ENCODE data around the gene TCF12. TPM values are rescaled to one million over a fixed set of nuclear protein-coding genes. Genes with fewer than 3 reads are reported as not detected.

Gene TCF12
- polyA plus RNA-seq, 1 donor = 96.8 TPM

DNA sequence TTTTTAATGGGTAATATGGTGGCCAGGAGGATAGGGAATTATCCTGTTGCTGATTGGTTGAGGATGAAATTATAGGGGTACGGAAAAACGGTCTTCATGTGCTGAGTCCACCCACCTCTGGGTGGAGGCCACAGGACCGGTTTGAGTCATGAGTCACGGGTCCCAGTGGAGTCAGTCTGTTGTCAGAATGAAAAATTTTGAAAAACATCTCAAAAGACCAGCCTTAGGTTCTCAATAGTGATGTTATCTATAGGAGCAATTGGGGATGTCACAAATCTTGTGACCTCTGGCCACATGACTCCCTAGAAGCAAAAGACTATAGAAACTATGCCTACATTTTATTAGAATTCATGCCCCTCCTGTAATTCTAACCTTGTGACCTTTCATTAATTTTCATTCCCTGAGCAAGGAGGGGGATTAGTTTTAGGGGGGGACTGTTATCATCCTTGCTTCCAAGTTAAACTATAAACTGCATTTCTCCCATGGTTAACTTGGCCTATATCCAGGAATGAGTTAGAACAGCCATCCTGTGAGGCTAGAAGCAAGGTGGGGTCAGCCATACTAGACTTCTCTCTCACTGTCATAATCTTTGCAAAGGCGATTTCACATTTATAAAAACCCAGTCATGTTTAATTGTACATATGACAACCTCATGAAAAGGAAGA is 101.2 kb downstream of the TCF12 start:
- DNase-seq = no peak

DNA sequence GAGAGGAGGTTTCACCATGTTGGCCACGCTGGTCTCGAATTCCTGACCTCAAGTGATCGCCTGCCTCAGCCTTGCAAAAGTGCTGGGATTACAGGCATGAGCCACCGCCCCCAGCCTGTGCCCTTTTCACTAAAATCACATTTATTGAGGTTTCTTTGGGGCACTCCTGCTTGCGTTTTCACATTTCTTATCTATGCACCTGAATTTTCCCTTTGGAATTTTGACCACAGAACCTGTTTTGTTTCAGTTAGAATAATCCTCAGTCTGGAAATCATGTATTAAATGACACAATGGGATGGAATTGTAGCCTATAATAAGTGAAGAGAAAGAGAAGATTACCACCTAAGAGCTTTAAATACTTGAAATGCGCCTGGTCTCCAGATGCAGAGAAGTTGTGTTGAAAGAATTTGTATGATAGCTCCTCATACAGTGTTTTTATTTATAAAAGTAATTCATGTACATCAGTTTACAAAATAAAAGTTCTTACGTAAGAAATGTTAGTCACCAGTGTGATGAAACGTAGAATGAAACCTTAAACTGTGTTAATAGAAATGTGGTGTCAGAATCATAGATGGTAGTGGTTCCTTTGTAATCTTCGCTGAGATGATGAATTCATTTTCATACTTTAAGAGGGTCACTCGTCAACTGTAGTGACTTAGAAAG is 107.0 kb downstream of the TCF12 start:
- no peak for DNase-seq

DNA sequence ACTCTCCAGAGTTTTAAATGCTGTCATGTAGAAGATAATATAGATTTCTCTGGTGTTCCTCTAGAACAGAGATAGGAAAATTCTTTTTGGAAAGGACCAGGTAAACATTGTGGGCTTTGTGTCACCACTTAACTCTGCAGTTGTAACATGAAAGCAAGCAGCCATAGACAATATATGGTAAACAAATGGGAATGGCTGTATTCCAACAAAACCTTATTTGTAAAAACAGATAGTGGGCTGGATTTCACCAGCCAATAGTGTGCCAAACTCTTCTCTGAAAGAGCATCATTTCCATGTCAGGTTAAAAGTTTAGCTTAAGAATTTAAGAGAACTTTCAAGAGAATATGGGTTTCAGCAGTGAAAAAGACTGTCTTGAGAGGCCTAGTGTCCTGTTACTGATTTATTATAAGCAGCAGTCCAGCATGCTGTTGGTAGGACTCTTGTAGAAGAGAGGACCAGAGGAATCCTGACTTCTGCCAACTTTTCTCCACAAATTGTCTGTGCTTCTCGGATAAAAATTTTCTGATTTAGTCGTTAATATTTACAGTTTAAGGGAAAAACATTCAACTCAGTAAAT is 107.7 kb downstream of the TCF12 start:
- no peak for DNase-seq

DNA sequence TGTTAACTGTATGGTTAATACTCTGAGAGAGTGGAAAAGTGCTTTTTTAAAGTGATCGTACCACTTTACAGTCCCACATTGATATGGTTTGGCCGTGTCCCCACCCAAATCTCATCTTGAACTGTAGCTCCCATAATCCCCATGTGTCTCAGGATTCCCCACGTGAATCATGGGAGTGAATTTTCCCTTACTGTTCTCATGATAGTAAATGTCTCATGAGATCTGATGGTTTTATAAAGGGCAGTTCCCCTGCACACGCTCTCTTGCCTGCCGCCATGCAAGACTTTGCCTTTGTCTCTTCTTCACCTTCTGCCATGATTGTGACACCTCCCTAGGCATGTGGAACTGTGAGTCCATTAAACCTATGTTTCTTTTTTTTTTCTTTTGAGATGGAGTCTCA is 109.2 kb downstream of the TCF12 start:
- no peak for DNase-seq

DNA sequence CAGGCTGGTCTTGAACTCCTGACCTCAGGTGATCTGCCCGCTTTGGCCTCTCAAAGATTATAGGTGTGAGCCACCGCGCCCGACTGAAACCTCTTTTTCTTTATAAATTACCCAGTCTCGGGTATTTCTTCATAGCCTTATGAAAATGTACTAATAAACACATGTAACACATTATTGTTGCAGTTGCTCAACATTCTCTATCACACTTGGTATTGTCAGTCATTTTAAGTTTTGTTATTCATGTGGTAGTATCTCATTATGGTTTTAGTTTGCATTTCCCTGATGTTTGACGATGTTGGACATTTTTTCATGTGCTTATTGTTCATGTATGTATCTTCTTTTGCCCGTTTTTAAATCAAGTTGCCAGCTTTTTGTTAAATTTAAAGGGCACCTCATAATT is 109.7 kb downstream of the TCF12 start:
- DNase-seq = no peak

DNA sequence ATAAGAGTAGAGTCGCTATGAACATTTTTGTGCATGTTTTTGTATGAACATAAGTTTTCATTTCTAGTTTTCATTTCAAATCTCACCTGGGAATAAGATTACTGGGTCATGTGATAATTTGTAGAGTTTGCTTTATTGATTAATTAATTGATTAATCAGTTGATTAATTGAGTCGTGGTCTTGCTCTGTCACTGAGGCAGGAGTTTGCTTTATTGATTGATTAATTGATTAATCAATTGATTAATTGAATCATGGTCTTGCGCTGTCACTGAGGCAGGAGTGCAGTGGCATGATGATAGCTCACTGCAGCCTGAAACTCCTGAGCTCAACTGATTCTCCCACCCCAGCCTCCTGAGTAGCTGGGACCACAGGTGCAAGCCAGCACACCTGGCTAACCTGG is 111.6 kb downstream of the TCF12 start:
- DNase-seq = no peak

DNA sequence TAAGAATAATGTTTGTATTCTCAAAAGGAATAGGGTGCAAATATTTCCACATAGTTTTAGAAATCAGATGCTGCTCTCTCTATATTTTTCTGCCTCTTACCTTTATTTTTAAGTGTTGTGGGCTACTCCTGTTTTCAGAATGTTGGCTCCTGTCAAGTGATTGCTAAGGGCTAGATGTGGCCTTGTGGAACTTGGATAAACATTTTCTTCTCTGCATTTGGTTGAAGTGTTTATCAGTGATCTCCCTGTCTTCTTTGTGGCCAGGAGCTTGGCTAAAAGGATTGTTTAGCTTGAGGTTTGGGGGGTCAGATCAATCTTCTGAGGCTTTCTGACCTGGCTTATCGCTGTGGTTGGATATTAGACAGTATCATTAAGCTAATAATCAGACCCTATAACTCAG is 112.6 kb downstream of the TCF12 start:
- no peak for DNase-seq

DNA sequence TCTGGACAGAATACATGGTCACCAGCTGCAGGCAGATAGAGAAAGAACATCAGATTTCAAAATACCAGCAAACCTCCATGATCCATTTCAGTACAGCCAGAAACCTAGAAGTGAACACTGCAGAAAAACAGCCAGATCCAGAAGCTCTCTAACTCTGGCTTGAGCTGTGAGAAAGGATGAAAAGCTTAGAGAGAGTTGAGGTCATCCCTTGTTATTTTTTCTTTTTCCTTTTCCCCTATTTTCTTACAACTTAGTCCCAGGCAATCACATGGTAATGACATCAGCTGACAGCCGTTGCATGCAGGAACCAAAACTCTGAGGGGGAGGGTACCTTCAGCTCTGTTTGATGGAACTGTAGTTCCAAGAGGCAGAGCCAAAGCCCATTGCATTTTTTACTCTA is 113.2 kb downstream of the TCF12 start:
- peak; percentile 43 for DNase-seq

DNA sequence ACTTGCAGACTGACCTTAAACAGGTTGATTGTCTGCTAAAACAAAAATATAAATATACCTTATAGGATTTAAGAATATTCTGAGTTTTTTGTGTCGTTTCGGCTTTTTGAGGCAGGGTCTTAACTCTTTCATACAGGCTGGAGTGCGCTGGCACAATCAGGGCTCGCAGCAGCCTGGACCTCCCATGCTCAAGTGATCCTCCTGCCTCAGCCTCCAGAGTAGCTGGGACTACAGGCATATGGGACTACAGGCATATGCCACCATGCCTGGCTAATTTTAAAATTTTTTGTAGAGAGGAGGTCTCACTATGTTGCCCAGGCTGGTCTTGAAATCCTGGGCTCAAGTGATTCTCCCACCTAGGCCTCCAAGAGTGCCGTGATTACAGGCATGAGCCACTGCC is 113.9 kb downstream of the TCF12 start:
- DNase-seq = no peak

DNA sequence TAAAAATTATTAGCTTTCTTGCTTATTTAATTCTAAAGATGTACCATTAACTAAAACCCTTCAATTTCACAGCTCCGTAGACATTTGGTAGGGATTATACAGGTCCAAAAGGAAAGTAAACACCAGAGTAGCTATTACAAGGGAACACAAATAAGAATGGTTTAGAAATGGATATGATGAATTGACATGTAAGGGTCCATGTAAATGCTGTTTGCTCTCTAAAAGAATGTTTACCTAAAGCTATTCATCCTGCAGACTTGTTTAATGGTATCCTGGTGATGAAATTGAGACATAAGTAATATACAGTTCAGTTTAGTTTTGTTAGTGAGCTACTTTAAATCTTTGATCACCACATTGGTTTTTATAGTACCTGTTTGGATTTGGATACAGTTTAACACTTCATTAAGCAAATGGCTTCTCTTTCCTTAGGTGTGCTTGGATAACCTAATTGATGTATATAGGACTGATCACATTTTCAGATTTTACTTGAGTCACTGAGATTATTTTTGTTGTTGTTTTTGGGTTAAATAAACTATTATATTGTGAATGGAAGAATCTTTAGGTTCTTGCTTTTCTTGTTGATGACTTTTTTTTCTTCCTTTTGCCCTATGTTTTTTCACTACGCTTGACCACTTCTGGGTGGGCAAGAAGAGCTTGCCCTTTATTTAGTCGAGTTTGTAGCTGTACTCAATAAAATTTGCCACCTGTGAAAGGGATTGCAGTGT is 115.4 kb downstream of the TCF12 start:
- no peak for DNase-seq

DNA sequence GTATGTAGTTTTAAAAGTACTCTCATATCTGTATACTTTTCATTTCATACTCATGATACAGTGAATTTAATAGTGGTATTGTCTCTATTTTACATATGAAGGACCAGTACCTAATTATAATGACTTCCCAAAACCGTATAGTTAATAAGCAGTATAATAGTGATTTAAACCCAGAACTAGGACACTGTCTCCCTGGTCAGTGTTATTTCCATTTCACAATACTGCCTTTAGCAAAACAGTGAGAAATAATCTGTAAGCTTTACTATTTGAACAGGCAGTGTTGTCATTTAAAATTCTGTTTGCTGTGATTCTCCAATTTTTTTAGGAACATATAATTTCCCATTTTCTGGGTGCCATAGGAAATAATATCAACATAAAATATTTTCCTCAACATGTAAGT is 116.2 kb downstream of the TCF12 start:
- DNase-seq = no peak

DNA sequence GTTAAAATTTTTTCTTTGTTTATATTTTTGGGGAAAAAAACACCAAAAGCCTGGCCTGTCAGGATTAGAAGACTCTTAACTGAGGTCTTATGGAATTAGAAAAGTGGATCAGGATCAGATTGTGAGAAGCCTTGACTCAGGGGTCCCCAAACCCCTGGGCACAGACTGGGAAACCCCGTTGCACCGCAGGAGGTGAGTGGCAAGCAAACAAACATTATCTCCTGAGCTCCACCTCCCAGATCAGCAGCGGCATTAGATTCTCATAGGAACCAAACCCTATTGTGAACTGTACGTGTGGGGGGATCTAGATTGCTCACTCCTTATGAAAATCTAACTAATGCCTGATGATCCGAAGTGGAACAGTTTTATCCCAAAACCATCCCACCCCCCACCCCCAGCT is 117.2 kb downstream of the TCF12 start:
- DNase-seq = no peak

DNA sequence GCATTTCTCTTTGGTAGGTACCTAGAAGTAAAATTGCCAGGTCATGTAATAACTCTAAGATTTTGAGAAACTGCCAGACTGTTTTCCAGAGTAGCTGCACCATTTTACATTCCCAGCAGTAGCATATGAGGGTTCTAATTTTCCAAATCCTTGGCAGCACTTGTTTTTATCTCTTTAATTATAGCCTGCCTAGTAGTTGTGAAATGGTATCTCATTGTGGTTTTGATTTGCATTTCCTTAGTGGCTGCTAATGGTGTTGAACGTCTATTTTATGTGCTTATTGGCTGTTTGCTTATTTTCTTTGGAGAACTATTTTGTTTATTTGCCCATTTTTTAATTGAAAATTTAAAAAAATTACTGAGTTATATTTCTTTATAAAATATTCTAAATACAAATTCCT is 117.9 kb downstream of the TCF12 start:
- DNase-seq = no peak

DNA sequence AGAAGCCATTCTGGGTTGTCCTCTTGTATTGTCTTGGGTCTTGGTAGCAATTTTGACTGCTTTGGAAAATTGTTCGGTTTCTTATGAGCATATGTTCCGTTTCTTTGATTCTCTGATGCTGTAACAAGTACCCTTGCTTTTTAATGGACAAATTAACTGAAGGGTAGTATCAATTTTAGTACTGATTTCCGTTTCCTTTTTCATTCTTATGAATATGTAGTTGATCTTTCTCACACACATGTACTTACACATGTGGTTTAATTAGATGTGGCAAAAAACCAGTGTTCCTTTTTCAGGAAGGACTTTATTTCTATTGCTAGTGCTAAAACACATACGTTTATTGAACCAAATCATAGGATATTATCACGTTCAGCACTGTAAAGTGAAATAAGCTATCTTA is 119.1 kb downstream of the TCF12 start:
- DNase-seq = no peak

DNA sequence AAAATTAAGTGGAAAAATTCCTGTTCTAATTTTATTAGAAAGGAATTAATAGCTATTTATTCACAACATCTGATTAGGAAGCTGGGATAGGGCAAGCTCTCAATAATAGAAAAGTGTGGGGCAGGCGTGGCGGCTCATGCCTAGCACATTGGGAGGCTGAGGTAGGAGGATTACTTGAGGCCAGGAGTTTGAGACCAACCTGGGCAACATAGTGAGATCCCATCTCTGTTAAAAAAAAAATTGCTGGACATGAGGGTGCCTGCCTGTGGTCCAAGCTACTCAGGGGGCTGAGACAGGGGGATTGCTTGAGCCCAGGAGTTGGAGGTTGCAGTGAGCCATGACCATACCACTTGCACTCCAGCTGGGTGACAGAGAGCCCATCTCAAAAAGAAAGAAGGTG is 119.6 kb downstream of the TCF12 start:
- no peak for DNase-seq

DNA sequence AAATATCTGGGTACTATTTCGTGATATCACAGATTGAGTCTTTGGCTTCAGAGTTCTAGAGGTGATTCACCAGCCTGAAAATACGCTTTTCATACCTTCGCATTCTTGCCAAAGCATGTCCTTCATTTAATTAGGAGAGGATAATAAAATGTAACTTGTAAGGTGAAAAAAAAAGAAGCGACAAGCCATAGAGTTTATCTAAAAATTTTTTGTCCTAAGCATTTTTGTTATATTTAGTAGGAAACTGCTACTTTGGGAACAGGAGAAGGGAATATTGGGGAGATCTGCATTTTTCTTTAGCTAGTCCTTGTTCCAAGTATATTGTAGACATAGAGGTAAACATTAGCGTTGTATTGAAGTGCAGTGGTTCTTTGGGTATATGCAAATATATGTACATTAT is 120.1 kb downstream of the TCF12 start:
- no peak for DNase-seq

DNA sequence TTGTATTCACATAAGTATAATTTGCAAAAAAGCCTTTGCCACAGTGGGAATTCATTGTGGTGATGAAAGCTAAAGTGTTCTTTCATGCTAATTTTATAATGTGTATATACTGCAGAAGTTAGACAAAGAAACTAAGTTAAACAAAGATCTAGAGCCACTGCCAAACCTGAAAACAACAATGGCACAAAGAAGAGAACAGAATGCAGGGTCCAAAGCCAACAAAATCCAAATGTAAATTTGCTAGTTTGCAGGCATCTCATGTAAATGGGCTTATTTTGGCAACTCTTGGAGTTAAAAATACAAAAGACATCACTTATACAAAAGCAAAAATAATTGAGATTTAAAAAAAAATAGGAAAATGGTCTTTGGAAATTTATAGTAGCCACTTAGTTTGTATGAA is 123.0 kb downstream of the TCF12 start:
- no peak for DNase-seq

DNA sequence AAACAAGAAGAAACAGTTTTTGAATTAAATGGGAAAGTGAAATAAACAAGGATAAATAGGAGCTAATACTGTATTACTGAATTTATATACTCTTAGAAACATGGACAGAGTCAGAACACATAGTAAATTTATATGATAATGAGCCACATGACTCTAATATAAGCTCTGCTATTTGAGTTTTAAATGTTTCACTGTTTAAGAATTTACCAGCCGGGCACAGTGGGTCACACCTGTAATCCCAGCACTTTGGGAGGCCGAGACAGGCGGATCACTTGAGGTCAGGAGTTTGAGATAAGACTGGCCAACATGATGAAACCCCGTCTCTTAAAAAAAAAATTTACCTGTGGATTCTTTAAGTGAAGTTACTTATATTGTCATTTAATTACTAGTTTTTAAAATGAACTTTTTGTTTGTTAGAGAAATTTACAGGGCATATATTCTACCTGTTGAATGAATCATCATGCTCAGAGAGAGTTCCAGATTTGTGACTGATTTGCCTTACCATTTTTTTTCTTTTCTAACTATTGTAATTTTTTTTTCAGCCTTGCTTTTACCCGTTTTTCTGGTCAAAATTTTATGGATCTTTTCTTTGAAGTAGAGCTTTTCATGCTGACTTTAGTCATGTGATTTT is 125.7 kb downstream of the TCF12 start:
- DNase-seq = no peak

DNA sequence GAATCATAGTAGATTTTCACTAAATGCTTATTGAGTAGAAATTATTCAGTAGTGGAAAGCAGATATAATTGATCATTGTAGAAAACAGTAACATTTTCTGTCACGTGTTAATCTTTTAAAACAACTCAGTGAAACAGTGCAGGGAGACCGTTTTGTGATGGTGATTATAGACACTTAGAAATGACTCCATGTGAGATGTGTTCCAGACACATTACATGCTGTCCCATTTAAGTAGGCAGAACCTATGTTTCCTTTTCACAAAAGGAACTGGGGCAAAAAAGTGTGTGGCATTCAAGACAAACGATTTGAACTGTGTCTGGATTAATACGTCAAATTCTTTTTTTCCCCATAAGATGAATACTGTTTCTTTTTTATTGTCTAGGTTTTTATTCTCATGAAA is 126.5 kb downstream of the TCF12 start:
- no peak for DNase-seq

DNA sequence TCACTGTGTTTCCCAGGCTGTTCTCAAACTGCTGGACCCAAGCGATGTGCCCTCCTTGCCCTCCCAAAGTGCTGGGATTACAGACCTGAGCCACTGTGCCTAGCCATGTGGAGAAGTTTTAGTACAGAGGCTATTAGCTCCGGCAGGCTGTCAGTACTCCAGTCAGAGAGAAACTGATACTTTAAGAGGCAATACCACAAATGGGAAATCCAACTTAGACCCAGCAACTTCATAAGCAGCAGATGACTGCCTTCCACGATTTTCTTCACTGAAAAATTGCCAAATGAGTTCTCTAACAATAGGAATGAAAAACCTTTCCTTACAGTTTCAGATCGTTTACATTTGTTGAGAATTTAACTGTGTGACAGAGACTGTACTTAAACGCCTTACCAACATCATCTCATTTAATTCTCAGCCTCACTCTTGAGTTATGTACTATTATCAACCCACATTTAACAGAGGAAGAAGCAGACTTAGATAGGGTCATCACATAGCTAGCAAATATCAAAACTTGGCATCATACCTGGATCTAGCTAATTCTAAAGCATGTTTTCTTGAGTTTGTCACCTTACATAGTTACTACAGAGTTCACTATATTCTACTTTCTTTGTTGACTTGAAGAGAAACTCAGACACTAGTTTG is 127.4 kb downstream of the TCF12 start:
- no peak for DNase-seq

DNA sequence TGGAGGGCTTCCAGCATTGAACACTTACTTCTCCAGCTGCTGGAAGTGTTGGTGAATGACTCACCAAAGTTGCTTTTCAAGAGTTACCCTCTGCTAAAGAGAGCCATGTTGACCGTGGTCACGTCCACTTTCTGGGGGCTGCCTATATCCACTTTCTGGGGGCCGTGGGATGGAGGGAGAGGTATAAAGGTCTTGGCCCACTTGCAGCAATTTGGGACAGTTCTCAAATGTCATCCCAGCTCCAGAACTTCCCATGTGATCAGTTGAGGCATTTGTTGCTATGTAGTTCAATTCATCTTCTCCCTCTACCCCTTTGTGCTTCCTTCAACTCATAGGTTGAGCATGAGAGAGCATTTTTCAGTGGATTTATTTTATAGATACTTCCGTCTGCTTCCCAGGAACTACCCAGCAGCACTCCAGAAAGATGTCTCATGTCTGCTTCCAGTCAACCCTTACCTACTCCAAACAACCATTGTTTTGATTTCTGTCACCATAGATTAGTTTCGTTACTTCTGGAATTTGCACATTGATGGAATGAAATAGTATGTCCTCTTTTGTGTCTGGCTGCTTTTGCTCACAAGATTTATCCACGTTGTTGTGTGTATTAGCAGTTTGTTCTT is 130.6 kb downstream of the TCF12 start:
- DNase-seq = no peak

DNA sequence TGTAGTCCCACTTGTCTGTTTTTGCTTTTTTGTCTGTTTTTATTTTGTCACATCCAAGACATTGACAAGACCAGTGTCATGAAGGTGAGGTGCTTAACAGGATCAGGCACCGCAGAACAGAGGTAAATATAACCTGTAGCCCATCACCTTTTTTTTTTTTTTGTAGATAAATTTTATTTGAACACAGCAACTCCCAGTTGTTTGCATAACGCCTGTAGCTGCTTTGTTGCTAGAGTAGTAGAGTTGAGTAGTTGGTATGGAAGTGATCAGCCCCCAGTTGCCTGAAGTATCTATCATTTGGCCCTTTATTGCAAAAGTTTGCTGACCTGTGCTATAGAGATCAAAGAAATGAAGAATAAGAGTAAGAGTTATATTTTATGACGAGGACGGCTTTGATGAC is 135.0 kb downstream of the TCF12 start:
- no peak for DNase-seq

All from hindlimb muscle (tissue), 1 donor.